ENCODE measurements around the gene ST3GAL3.

ST3GAL3 gene

DNA sequence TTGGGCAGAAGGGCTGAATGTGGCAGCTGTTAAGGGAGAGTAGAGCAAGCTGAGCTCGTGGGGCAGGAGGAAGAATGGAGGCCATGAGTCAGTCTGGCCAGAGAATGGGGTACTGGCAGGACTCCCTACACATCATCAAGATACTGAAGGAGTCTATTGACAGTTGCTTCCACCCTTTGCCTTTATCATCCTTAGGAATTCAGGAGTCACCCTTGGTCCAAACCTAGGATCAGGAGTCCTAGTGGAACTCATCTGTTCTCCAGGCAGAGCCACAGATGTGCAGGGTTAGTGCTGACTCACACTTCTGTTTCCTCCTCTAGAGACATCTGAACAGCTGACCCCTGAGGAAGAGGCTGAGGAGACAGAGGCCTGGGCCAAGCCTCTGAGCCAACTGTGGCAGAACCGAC lies 18.7 kb upstream of the ST3GAL3 start:
- Histone ChIP-seq H4K8ac (ENCODE audit: low read length) (no peak overlapping the region), H3K9ac (ENCODE audit: low read length) (peak overlapping the region; percentile 69), H2BK5ac (ENCODE audit: low read depth, low read length, poor library complexity, severe bottlenecking) (no peak overlapping the region), H3K4me1 (ENCODE audit: control insufficient read depth, insufficient read depth, low read depth, low read length) (peaks cover 4% of the 10 kb centered on the region), H3K14ac (ENCODE audit: low read length in 2 of 2) (no peak overlapping the region), H3K27me3 (ENCODE audit: control insufficient read depth in 1 of 2, insufficient read depth in 1 of 2, low read length in 2 of 2) (no peaks in the 10 kb centered on the region), H3K36me3 (ENCODE audit: control insufficient read depth in 1 of 2, insufficient read depth in 2 of 2, low read depth in 1 of 2, low read length in 2 of 2) (peaks cover 82 to 90% of the 10 kb centered on the region in 2 experiments), H2AK5ac (ENCODE audit: low read length, severe bottlenecking) (no peak overlapping the region), H2BK12ac (ENCODE audit: low read length in 2 of 2) (no peak overlapping the region), H3K4me3 (ENCODE audit: insufficient read depth in 1 of 2, low read depth in 1 of 2, low read length in 2 of 2) (peak overlapping the region in 1 of 2 experiments; percentile 42), H3K18ac (ENCODE audit: low read depth in 1 of 2, low read length in 2 of 2) (no peak overlapping the region), H3K79me1 (replicated peaks; ENCODE audit: low read length, poor library complexity, severe bottlenecking) (peaks cover 50% of the 10 kb centered on the region), H2AFZ (ENCODE audit: low read depth, low read length) (no peak overlapping the region), H3K4me2 (ENCODE audit: low read length, poor library complexity, severe bottlenecking) (no peak overlapping the region), H2BK15ac (ENCODE audit: low read depth, poor library complexity, severe bottlenecking) (no peak overlapping the region), H3K4ac (ENCODE audit: low read depth in 1 of 2, low read length in 2 of 2) (no peak overlapping the region), H3K27ac (ENCODE audit: low read length, poor library complexity, severe bottlenecking) (no peak overlapping the region), H3K23ac (ENCODE audit: low read length in 2 of 2) (no peak overlapping the region), H3K9me3 (ENCODE audit: control insufficient read depth, low read length) (no peaks in the 10 kb centered on the region), H4K91ac (ENCODE audit: low read length) (no peak overlapping the region), H2BK120ac (ENCODE audit: low read depth, low read length) (no peak overlapping the region)
- WGBS = 55% methylated on average over 2 of the region's 2 CpGs
- DNase-seq = peak; percentile 74

DNA sequence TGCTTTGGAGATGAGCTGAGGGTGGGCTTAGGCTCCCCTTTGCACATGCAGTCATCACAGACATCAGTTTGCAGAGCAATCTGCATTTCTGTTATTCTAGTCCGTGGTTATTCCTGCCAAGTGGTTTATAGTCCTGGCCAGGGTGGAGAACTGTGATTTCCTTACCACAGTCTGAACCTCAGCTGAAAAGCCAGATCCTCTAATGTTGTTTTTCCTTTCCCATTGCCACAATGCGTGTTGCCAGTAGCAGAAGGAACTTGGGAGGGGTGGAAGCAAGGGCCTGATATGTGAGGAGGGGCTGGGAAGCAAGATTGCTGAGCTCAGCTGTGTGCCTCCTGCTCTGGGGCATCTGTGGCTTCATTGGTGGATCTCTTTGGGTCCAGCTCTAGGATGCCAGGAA lies 18.0 kb upstream of the ST3GAL3 start:
- 92% methylated on average over 2 of the region's 2 CpGs for WGBS
- Histone ChIP-seq H3K4me3 (ENCODE audit: insufficient read depth in 1 of 2, low read depth in 1 of 2, low read length in 2 of 2) (no peak overlapping the region), H3K9me3 (ENCODE audit: control insufficient read depth, low read length) (no peaks in the 10 kb centered on the region), H3K4me2 (ENCODE audit: low read length, poor library complexity, severe bottlenecking) (no peak overlapping the region), H2AK5ac (ENCODE audit: low read length, severe bottlenecking) (no peak overlapping the region), H3K4ac (ENCODE audit: low read depth in 1 of 2, low read length in 2 of 2) (no peak overlapping the region), H2BK120ac (ENCODE audit: low read depth, low read length) (no peak overlapping the region), H3K79me1 (replicated peaks; ENCODE audit: low read length, poor library complexity, severe bottlenecking) (peaks cover 51% of the 10 kb centered on the region), H3K27ac (ENCODE audit: low read length, poor library complexity, severe bottlenecking) (no peak overlapping the region), H3K18ac (ENCODE audit: low read depth in 1 of 2, low read length in 2 of 2) (peak overlapping the region in 1 of 2 experiments; percentile 11), H3K23ac (ENCODE audit: low read length in 2 of 2) (no peak overlapping the region), H2BK12ac (ENCODE audit: low read length in 2 of 2) (no peak overlapping the region), H2BK15ac (ENCODE audit: low read depth, poor library complexity, severe bottlenecking) (no peak overlapping the region), H3K27me3 (ENCODE audit: control insufficient read depth in 1 of 2, insufficient read depth in 1 of 2, low read length in 2 of 2) (no peaks in the 10 kb centered on the region), H3K9ac (ENCODE audit: low read length) (no peak overlapping the region), H2AFZ (ENCODE audit: low read depth, low read length) (no peak overlapping the region), H3K14ac (ENCODE audit: low read length in 2 of 2) (no peak overlapping the region), H3K4me1 (ENCODE audit: control insufficient read depth, insufficient read depth, low read depth, low read length) (peaks cover 4% of the 10 kb centered on the region), H3K36me3 (ENCODE audit: control insufficient read depth in 1 of 2, insufficient read depth in 2 of 2, low read depth in 1 of 2, low read length in 2 of 2) (peaks cover 84 to 90% of the 10 kb centered on the region in 2 experiments), H4K8ac (ENCODE audit: low read length) (no peak overlapping the region), H2BK5ac (ENCODE audit: low read depth, low read length, poor library complexity, severe bottlenecking) (no peak overlapping the region), H4K91ac (ENCODE audit: low read length) (peak overlapping the region; percentile 21)
- DNase-seq = no peak

DNA sequence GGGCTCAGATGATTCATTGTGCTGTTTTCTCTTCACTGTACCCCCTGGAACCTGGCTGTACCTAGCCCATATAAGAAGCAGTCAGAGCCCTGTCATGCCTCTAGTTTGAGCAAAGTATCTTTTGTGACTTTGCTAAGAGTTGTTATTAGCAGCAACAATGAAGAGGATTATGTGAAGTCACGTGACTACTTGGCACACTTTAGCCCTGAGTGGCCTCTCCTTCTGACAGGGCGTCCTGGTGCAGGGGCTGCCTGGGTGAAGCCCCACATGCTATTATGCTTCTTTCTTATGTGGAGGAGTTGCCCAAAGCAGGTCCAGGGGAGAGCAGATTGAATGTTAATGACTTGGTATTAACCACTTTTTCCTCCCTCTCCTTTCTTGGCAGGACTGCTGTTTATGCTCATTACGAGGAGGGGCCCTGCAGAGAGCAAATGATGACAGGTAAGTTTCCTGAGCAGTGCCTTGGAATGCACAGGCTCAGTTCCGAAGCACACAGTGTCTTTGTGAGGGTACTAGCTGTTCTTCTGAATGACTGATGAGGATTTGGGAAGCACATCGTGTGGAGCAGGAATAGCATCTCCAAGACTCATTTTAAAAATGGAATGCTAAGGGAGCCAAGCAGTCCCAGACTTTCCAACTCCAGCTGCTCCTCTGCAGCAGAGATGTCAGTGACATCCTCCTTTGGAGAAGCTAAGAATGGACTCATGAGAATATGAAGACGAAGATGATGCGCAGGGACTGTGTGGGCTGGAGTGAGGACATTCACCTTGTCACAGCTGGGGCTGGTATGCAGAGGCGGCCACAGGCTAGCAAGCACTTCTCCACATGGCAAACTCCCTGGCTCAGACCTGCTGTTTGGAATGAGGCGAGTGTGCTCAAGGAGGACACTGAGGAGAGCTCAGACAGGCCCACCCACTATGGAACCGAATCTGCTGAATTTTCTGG lies 15.2 kb upstream of the ST3GAL3 start:
- no peak overlapping the region for H3K4me3 ChIP-seq (ENCODE audit: insufficient read depth in 1 of 2, low read depth in 1 of 2, low read length in 2 of 2)
- DNase-seq = no peak
- no peak overlapping the region for H3K23ac ChIP-seq (ENCODE audit: low read length in 2 of 2)
- H2BK12ac ChIP-seq (ENCODE audit: low read length in 2 of 2) = no peak overlapping the region
- WGBS = 96% methylated on average over 10 of the region's 10 CpGs
- H2AFZ ChIP-seq (ENCODE audit: low read depth, low read length) = no peak overlapping the region
- H3K9ac ChIP-seq (ENCODE audit: low read length) = no peak overlapping the region
- no peak overlapping the region for H3K14ac ChIP-seq (ENCODE audit: low read length in 2 of 2)
- no peak overlapping the region for H3K4me2 ChIP-seq (ENCODE audit: low read length, poor library complexity, severe bottlenecking)
- no peak overlapping the region for H3K4ac ChIP-seq (ENCODE audit: low read depth in 1 of 2, low read length in 2 of 2)
- H3K27me3 ChIP-seq (ENCODE audit: control insufficient read depth in 1 of 2, insufficient read depth in 1 of 2, low read length in 2 of 2) = no peaks in the 10 kb centered on the region
- no peak overlapping the region for H2BK120ac ChIP-seq (ENCODE audit: low read depth, low read length)
- no peak overlapping the region for H2BK15ac ChIP-seq (ENCODE audit: low read depth, poor library complexity, severe bottlenecking)
- no peak overlapping the region for H4K8ac ChIP-seq (ENCODE audit: low read length)
- no peak overlapping the region for H2AK5ac ChIP-seq (ENCODE audit: low read length, severe bottlenecking)
- H4K91ac ChIP-seq (ENCODE audit: low read length) = no peak overlapping the region
- H3K79me1 ChIP-seq (replicated peaks; ENCODE audit: low read length, poor library complexity, severe bottlenecking) = peaks cover 57% of the 10 kb centered on the region
- no peak overlapping the region for H3K27ac ChIP-seq (ENCODE audit: low read length, poor library complexity, severe bottlenecking)
- H2BK5ac ChIP-seq (ENCODE audit: low read depth, low read length, poor library complexity, severe bottlenecking) = no peak overlapping the region
- peaks cover 85 to 96% of the 10 kb centered on the region in 2 experiments for H3K36me3 ChIP-seq (ENCODE audit: control insufficient read depth in 1 of 2, insufficient read depth in 2 of 2, low read depth in 1 of 2, low read length in 2 of 2)
- H3K18ac ChIP-seq (ENCODE audit: low read depth in 1 of 2, low read length in 2 of 2) = no peak overlapping the region
- H3K4me1 ChIP-seq (ENCODE audit: control insufficient read depth, insufficient read depth, low read depth, low read length) = peaks cover 4% of the 10 kb centered on the region
- H3K9me3 ChIP-seq (ENCODE audit: control insufficient read depth, low read length) = no peaks in the 10 kb centered on the region

DNA sequence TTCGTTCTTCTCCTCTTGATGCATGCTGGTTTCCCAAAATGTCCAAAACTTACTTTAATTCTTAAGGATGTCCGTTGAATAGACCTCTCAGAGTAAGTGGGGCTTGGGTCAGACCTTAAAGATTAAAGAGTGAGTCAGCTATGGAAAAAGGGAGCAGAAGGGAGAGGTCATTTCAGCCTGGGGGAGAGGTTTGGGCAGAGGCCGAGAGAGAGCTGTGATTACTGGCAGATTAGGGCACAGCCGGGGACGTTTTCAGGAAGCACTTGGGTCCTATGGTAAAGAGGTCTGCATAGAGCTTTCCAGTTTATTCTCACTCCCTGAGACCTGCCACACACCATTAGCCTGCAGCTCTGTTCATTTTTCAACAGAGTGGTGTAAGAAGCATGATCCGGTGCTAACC lies 14.0 kb upstream of the ST3GAL3 start:
- Histone ChIP-seq H3K23ac (ENCODE audit: low read length in 2 of 2) (no peak overlapping the region), H3K9ac (ENCODE audit: low read length) (no peak overlapping the region), H3K4me3 (ENCODE audit: insufficient read depth in 1 of 2, low read depth in 1 of 2, low read length in 2 of 2) (no peak overlapping the region), H3K27ac (ENCODE audit: low read length, poor library complexity, severe bottlenecking) (no peak overlapping the region), H3K18ac (ENCODE audit: low read depth in 1 of 2, low read length in 2 of 2) (no peak overlapping the region), H2BK12ac (ENCODE audit: low read length in 2 of 2) (no peak overlapping the region), H2BK5ac (ENCODE audit: low read depth, low read length, poor library complexity, severe bottlenecking) (no peak overlapping the region), H3K4me2 (ENCODE audit: low read length, poor library complexity, severe bottlenecking) (no peak overlapping the region), H2AFZ (ENCODE audit: low read depth, low read length) (no peak overlapping the region), H2AK5ac (ENCODE audit: low read length, severe bottlenecking) (no peak overlapping the region), H3K4me1 (ENCODE audit: control insufficient read depth, insufficient read depth, low read depth, low read length) (peaks cover 3% of the 10 kb centered on the region), H3K36me3 (ENCODE audit: control insufficient read depth in 1 of 2, insufficient read depth in 2 of 2, low read depth in 1 of 2, low read length in 2 of 2) (peaks cover 82 to 96% of the 10 kb centered on the region in 2 experiments), H4K91ac (ENCODE audit: low read length) (no peak overlapping the region), H3K9me3 (ENCODE audit: control insufficient read depth, low read length) (no peaks in the 10 kb centered on the region), H3K27me3 (ENCODE audit: control insufficient read depth in 1 of 2, insufficient read depth in 1 of 2, low read length in 2 of 2) (no peaks in the 10 kb centered on the region), H2BK120ac (ENCODE audit: low read depth, low read length) (no peak overlapping the region), H2BK15ac (ENCODE audit: low read depth, poor library complexity, severe bottlenecking) (no peak overlapping the region), H3K79me1 (replicated peaks; ENCODE audit: low read length, poor library complexity, severe bottlenecking) (peaks cover 61% of the 10 kb centered on the region), H3K4ac (ENCODE audit: low read depth in 1 of 2, low read length in 2 of 2) (no peak overlapping the region), H3K14ac (ENCODE audit: low read length in 2 of 2) (no peak overlapping the region), H4K8ac (ENCODE audit: low read length) (no peak overlapping the region)
- DNase-seq = no peak
- WGBS = 87% methylated on average over 4 of the region's 6 CpGs

All from mesenchymal stem cell (in vitro differentiated cells and primary cell).